SK-N-SH treated with all-trans-retinoic acid at 6 μM for 48 hours (cell line): ENCODE results near the gene MKI67.
"Not testable (repeated sequence)": the region's sequence is repeated elsewhere in the genome, so short reads cannot be mapped to it uniquely, and the experiment has no call there.

Source experiments
- ARNTL ChIP-seq: fragments of 450-650 bp; formaldehyde crosslinking; IDR thresholded peaks from 2 replicates; pipeline ENCODE4 v1.5.0; 2020; ENCODE audit warnings: low read depth, mild to moderate bottlenecking, moderate library complexity, borderline replicate concordance
- BACH2 ChIP-seq: fragments of 250-450 bp; sonication (Bioruptor Pico); IDR thresholded peaks from 2 replicates; pipeline ENCODE4 v1.9.0; 2021; ENCODE audit warnings: mild to moderate bottlenecking, borderline replicate concordance
- PATZ1 ChIP-seq: fragments of 250-450 bp; sonication (Bioruptor Pico); IDR thresholded peaks from 2 replicates; pipeline ENCODE4 v1.8.0; 2020; ENCODE audit warnings: mild to moderate bottlenecking, moderate library complexity, borderline replicate concordance
- PPARA ChIP-seq: fragments of 250-450 bp; sonication (Bioruptor Pico); IDR thresholded peaks from 2 replicates; pipeline ENCODE4 v1.5.0; 2020; ENCODE audit warnings: mild to moderate bottlenecking, borderline replicate concordance
- ZFP3 ChIP-seq: fragments of 250-450 bp; sonication (Bioruptor Pico); IDR thresholded peaks from 2 replicates; pipeline ENCODE4 v1.5.0; 2020; ENCODE audit warnings: mild to moderate bottlenecking, moderate library complexity
- ZFP30 ChIP-seq: fragments of 450-650 bp; formaldehyde crosslinking; IDR thresholded peaks from 2 replicates; pipeline ENCODE4 v1.5.0; 2022; ENCODE audit warnings: mild to moderate bottlenecking, moderate library complexity
- ZNF8 ChIP-seq: fragments of 450-650 bp; formaldehyde crosslinking; IDR thresholded peaks from 2 replicates; pipeline ENCODE4 v1.5.0; 2020; ENCODE audit warnings: mild to moderate bottlenecking, moderate library complexity
- TF ChIP-seq, protein P1 (sequence below): fragments of 250-450 bp; sonication (Bioruptor Pico); IDR thresholded peaks from 2 replicates; pipeline ENCODE4 v1.5.0; 2020; ENCODE audit warnings: mild to moderate bottlenecking, moderate library complexity

GRCh38 chr10:128094596-128094995 is 31.6 kb downstream of the MKI67 start:
- TF ChIP-seq, protein P1, sequence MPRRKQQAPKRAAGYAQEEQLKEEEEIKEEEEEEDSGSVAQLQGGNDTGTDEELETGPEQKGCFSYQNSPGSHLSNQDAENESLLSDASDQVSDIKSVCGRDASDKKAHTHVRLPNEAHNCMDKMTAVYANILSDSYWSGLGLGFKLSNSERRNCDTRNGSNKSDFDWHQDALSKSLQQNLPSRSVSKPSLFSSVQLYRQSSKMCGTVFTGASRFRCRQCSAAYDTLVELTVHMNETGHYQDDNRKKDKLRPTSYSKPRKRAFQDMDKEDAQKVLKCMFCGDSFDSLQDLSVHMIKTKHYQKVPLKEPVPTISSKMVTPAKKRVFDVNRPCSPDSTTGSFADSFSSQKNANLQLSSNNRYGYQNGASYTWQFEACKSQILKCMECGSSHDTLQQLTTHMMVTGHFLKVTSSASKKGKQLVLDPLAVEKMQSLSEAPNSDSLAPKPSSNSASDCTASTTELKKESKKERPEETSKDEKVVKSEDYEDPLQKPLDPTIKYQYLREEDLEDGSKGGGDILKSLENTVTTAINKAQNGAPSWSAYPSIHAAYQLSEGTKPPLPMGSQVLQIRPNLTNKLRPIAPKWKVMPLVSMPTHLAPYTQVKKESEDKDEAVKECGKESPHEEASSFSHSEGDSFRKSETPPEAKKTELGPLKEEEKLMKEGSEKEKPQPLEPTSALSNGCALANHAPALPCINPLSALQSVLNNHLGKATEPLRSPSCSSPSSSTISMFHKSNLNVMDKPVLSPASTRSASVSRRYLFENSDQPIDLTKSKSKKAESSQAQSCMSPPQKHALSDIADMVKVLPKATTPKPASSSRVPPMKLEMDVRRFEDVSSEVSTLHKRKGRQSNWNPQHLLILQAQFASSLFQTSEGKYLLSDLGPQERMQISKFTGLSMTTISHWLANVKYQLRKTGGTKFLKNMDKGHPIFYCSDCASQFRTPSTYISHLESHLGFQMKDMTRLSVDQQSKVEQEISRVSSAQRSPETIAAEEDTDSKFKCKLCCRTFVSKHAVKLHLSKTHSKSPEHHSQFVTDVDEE: not testable (repeated sequence)
- not testable (repeated sequence) for TF ChIP-seq PATZ1; BACH2 (CRISPR knock-in tag); ZFP30 (CRISPR knock-in tag); PPARA (CRISPR knock-in tag); ARNTL (CRISPR knock-in tag); ZNF8 (CRISPR knock-in tag); ZFP3 (CRISPR knock-in tag)
